GM21447 (cell line): Measurements from ENCODE around the gene THAP3.
"Not testable (repeated sequence)": the region's sequence is repeated elsewhere in the genome, so short reads cannot be mapped to it uniquely, and the experiment has no call there.

Source experiments
- ATAC-seq: cut with Tn5 transposase; IDR thresholded peaks from one replicate; pipeline ENCODE4 v1.9.1; 2021; ENCODE audit not compliant: unreplicated experiment

THAP3 gene

GRCh38 chr1:6632588-6633514, 8.2 kb downstream of the THAP3 start:
- ATAC-seq: no peak

- ATAC-seq: no peak
These were observed 9.8 kb downstream of the THAP3 start for GRCh38 chr1:6634371-6635052.

GRCh38 chr1:6635161-6635909, 10.7 kb downstream of the THAP3 start:
- no peak for ATAC-seq

- no peak for ATAC-seq
These were observed 11.5 kb downstream of the THAP3 start for GRCh38 chr1:6635910-6636760.

- ATAC-seq: not testable (repeated sequence)
These were observed 12.1 kb downstream of the THAP3 start for GRCh38 chr1:6636778-6637177.

- ATAC-seq: no peak
These were observed 13.1 kb downstream of the THAP3 start for GRCh38 chr1:6637770-6638169.

GRCh38 chr1:6638226-6638625, 13.6 kb downstream of the THAP3 start:
- no peak for ATAC-seq

- ATAC-seq: not testable (repeated sequence)
These were observed 16.2 kb downstream of the THAP3 start for GRCh38 chr1:6640867-6641266.

GRCh38 chr1:6645018-6645417, 20.4 kb downstream of the THAP3 start:
- no peak for ATAC-seq

GRCh38 chr1:6646499-6647148, 22.0 kb downstream of the THAP3 start:
- ATAC-seq: no peak

- ATAC-seq: no peak
These were observed 23.9 kb downstream of the THAP3 start for GRCh38 chr1:6648556-6648955.

- no peak for ATAC-seq
These were observed 27.2 kb downstream of the THAP3 start for GRCh38 chr1:6651909-6652308.

GRCh38 chr1:6652986-6653385, 28.3 kb downstream of the THAP3 start:
- no peak for ATAC-seq

- no peak for ATAC-seq
These were observed 29.0 kb downstream of the THAP3 start for GRCh38 chr1:6653436-6654290.

GRCh38 chr1:6657138-6657537, 32.5 kb downstream of the THAP3 start:
- no peak for ATAC-seq

GRCh38 chr1:6658359-6659060, 33.8 kb downstream of the THAP3 start:
- no peak for ATAC-seq

GRCh38 chr1:6660415-6661049, 35.9 kb downstream of the THAP3 start:
- ATAC-seq: no peak

GRCh38 chr1:6662468-6662867, 37.8 kb downstream of the THAP3 start:
- not testable (repeated sequence) for ATAC-seq
